Endothelial cell of umbilical vein (primary cell): ENCODE data around the gene FOXM1. TPM values are rescaled to one million over a fixed set of nuclear protein-coding genes. Genes with fewer than 3 reads are reported as not detected.

ENCODE experiments used
- BruUV-seq: library from RNA; stranded (reverse); fragments of 400-500 nt; replicated peaks from 2 replicates; lab custom pipeline; 2021; lab: Mats Ljungman, UMichigan
- CTCF ChIA-PET: fragments of 300-600, 350-600 bp; sonication (Branson Sonifier 250); formaldehyde crosslinking; loops from one replicate; lab custom pipeline; 2021; ENCODE audit warnings: antibody characterized with exemption, inconsistent platforms; lab: Charles Lee
- POLR2A ChIA-PET: fragments of 300-600, 350-600 bp; sonication (Branson Sonifier 250); formaldehyde crosslinking; loops from one replicate; lab custom pipeline; 2021; ENCODE audit warnings: antibody characterized with exemption, inconsistent platforms; lab: Charles Lee
- DNase-seq: peaks from one replicate; pipeline ENCODE4 v3.0.0-alpha.2; 2011; ENCODE audit warnings: low read depth, low spot score
- FAIRE-seq: peaks from 2 replicates; lab custom pipeline; 2011; peaks lifted over from hg19 to GRCh38; lab: Jason Lieb, UNC
- H2AFZ ChIP-seq: 2 replicates; pipeline ENCODE4 v1.6.0; 2012; ENCODE audit warnings: low read depth, low read length, control low read depth, inconsistent platforms
- H3K27ac ChIP-seq: 2 replicates; pipeline ENCODE4 v1.5.1; 2011; ENCODE audit warnings: low read depth, mild to moderate bottlenecking, control low read depth, low read length, moderate library complexity; ENCODE audit not compliant: insufficient read depth
- H3K27me3 ChIP-seq, 2 experiments: 2 replicates each; pipeline versions ENCODE4 v1.6.0 to v1.6.1; 2011; ENCODE audit warnings: low read length in 2 of 2, mixed read lengths in 1 of 2; ENCODE audit not compliant: control insufficient read depth in 2 of 2, insufficient read depth in 2 of 2
- H3K36me3 ChIP-seq, 2 experiments: 2 replicates in 1 of 2; 3 replicates in 1 of 2; pipeline ENCODE4 v1.5.1; 2011; ENCODE audit warnings: low read length in 2 of 2, mild to moderate bottlenecking in 1 of 2, moderate library complexity in 1 of 2; ENCODE audit not compliant: control insufficient read depth in 2 of 2, insufficient read depth in 2 of 2; ENCODE audit errors: extremely low read depth in 1 of 2
- H3K4me1 ChIP-seq: 3 replicates; pipeline ENCODE4 v1.5.1; 2011; ENCODE audit warnings: mild to moderate bottlenecking, low read length; ENCODE audit not compliant: control insufficient read depth, insufficient read depth; ENCODE audit errors: extremely low read depth
- H3K4me2 ChIP-seq: 2 replicates; pipeline ENCODE4 v1.6.1; 2011; ENCODE audit warnings: low read length, control low read depth, mixed read lengths; ENCODE audit not compliant: insufficient read depth
- H3K4me3 ChIP-seq, 3 experiments: fragments of 200-600 bp in 1 of 3; sonication (generic), shearing (Covaris generic) in 1 of 3; replicated peaks in 1 of 3; 2 replicates each; pipeline ENCODE4 v1.5.1; 2011 to 2016; ENCODE audit warnings: control low read depth in 3 of 3, low read length in 3 of 3, mild to moderate bottlenecking in 2 of 3, inconsistent platforms in 1 of 3, low read depth in 1 of 3, moderate library complexity in 1 of 3; ENCODE audit not compliant: insufficient read depth in 1 of 3
- H3K79me2 ChIP-seq: 2 replicates; pipeline ENCODE4 v1.6.0; 2012; ENCODE audit warnings: low read length, inconsistent platforms; ENCODE audit not compliant: control insufficient read depth, insufficient read depth
- H3K9ac ChIP-seq: replicated peaks from 2 replicates; pipeline ENCODE3; 2011; ENCODE audit warnings: low read length, control low read depth; ENCODE audit not compliant: insufficient read depth; ENCODE audit errors: extremely low read depth
- H3K9me1 ChIP-seq: replicated peaks from 3 replicates; pipeline ENCODE4 v1.6.0; 2011; ENCODE audit warnings: mild to moderate bottlenecking, low read length; ENCODE audit not compliant: control insufficient read depth, insufficient read depth; ENCODE audit errors: extremely low read depth
- H3K9me3 ChIP-seq: replicated peaks from 2 replicates; pipeline ENCODE4 v1.5.1; 2012; ENCODE audit warnings: low read length, inconsistent platforms; ENCODE audit not compliant: control insufficient read depth, insufficient read depth
- H4K20me1 ChIP-seq: replicated peaks from 2 replicates; pipeline ENCODE3; 2011; ENCODE audit warnings: mild to moderate bottlenecking, low read length; ENCODE audit not compliant: control insufficient read depth, insufficient read depth; ENCODE audit errors: extremely low read depth
- EZH2 ChIP-seq: IDR thresholded peaks from 2 replicates; pipeline ENCODE4 v1.6.1; 2012; ENCODE audit warnings: borderline replicate concordance, low read depth, mild to moderate bottlenecking, moderate library complexity, low read length, inconsistent platforms; ENCODE audit not compliant: severe bottlenecking
- FOS ChIP-seq: IDR thresholded peaks from 2 replicates; pipeline ENCODE4 v1.6.1; 2011; ENCODE audit warnings: mild to moderate bottlenecking, low read length, moderate library complexity, borderline replicate concordance; ENCODE audit not compliant: insufficient read depth
- GATA2 ChIP-seq: IDR thresholded peaks from 2 replicates; pipeline ENCODE4 v1.7.0; 2011; ENCODE audit warnings: low read depth, mild to moderate bottlenecking, moderate library complexity, mixed read lengths, low read length; ENCODE audit not compliant: insufficient read length, insufficient read depth
- JUN ChIP-seq: IDR thresholded peaks from 2 replicates; pipeline ENCODE4 v1.6.1; 2011; ENCODE audit warnings: borderline replicate concordance, low read depth; ENCODE audit not compliant: insufficient read length, insufficient read depth
- MYC ChIP-seq: IDR thresholded peaks from one replicate; pipeline ENCODE4 v1.6.1; 2011; ENCODE audit warnings: mild to moderate bottlenecking, low read depth, low read length
- POLR2A ChIP-seq: IDR thresholded peaks from 2 replicates; pipeline ENCODE4 v1.6.1; 2012; ENCODE audit warnings: low read depth, mild to moderate bottlenecking, control low read depth, low read length
- POLR2AphosphoS5 ChIP-seq: IDR thresholded peaks from 2 replicates; pipeline ENCODE4 v1.6.1; 2012; ENCODE audit warnings: low read depth, mild to moderate bottlenecking, control low read depth, low read length, moderate library complexity; ENCODE audit not compliant: insufficient read depth
- dilution Hi-C: fragments of 300-500 bp; cut with MboI; formaldehyde crosslinking; loops from one replicate; pipeline ENCODE4 v1.15.0; 2019; ENCODE audit warnings: low sequenced_read_pairs; ENCODE audit not compliant: extremely low pct_ligation_motif_present
- intact Hi-C: fragments of 100-400 bp; cut with micrococcal nuclease; formaldehyde crosslinking; loops from one replicate; pipeline ENCODE4 v1.10.0; 2022
- polyA plus RNA-seq, 4 experiments: library from polyadenylated mRNA; depleted of rRNA in 3 of 4; stranded (reverse) in 3 of 4; unstranded in 1 of 4; fragments of >200 nt; gene quantifications; 2 replicates each; pipeline versions ENCODE4 v1.2.1 to v1.2.3, GENCODE V29; 2011 to 2012; ENCODE audit warnings: missing spikeins in 1 of 4
- total RNA-seq: library from RNA; stranded (reverse); gene quantifications from 2 replicates; pipeline ENCODE4 v1.2.3, GENCODE V29; 2021
- TF ChIP-seq, protein P1 (sequence below), 2 donors: IDR thresholded peaks; 1 replicate in 1 of 2; 2 replicates in 1 of 2; pipeline ENCODE4 v1.5.1; 2011; ENCODE audit warnings: low read length in 2 of 2, mild to moderate bottlenecking in 2 of 2, moderate library complexity in 2 of 2, control low read depth in 1 of 2, inconsistent platforms in 1 of 2, low read depth in 1 of 2; ENCODE audit not compliant: insufficient read depth in 1 of 2; ENCODE audit errors: extremely low read depth in 1 of 2
- TF ChIP-seq, protein P2 (sequence below): IDR thresholded peaks from 2 replicates; pipeline ENCODE4 v1.6.1; 2011; ENCODE audit not compliant: insufficient read depth, insufficient read length

The FOXM1 gene
- total and polyA plus RNA-seq, 2 donors (not counting 3 experiments of a cell fraction or from before 2014, with no cell fraction given), result 43.5 to 136 TPM

DNA sequence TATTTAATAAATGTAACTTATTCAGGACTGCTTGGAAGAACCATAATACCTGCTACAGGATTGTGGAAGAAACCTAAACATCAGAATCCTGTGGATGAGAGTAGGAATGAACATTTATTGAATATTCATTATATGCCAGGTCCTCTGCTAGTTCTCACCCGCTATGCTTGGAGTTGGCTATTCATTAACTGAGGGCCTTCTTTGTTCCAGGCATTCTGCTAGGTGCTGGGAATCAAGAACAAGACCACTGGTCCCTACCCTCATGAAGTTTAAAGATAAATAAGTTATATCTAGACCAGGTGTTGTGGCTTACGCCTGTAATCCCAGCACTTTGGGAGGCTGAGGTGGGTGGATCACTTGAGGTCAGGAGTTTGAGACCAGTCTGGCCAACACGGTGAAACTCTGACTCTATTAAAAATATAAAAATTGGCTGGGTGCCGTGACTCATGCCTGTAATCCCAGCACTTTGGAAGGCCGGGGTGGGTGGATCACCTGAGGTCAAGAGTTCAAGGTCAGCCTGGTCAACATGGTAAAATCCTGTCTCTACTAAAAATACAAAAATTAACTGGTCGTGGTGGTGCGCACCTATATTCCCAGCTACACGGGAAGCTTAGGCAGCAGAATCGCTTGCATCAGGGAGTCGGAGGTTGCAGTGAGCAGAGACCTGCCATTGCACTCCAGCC, 9.9 kb upstream of the FOXM1 start:
- ChIA-PET CTCF (interaction anchor here (0.7 to 5.5 kb wide), 6 partner anchors 9 to 568 kb away, joined by 3 to 91 read pairs (median 9); no protein-coding TSS in a partner anchor), POLR2A (interaction anchor here (0.6 kb wide), 1 partner anchor 74 kb away, joined by 3 read pairs; no protein-coding TSS in a partner anchor)
- Histone ChIP-seq H3K79me2 (peaks cover 14% of the 10 kb centered on the region), H3K27me3 (no peaks in the 10 kb centered on the region), H3K36me3 (peaks cover 3% of the 10 kb centered on the region in 2 experiments), H3K4me2 (no peak overlapping the region), H3K4me3 (no peak overlapping the region), H3K27ac (no peak overlapping the region), H3K9ac (no peak overlapping the region), H3K9me1 (no peaks in the 10 kb centered on the region), H2AFZ (no peak overlapping the region), H3K4me1 (peaks cover 7% of the 10 kb centered on the region), H4K20me1 (no peaks in the 10 kb centered on the region), H3K9me3 (no peaks in the 10 kb centered on the region)
- intact Hi-C loops (no loop called here), dilution Hi-C loops (no loop called here)
- no peak for TF ChIP-seq EZH2
- no peak for TF ChIP-seq GATA2
- no peak for TF ChIP-seq POLR2A
- TF ChIP-seq MYC, result no peak
- TF ChIP-seq, protein P1, sequence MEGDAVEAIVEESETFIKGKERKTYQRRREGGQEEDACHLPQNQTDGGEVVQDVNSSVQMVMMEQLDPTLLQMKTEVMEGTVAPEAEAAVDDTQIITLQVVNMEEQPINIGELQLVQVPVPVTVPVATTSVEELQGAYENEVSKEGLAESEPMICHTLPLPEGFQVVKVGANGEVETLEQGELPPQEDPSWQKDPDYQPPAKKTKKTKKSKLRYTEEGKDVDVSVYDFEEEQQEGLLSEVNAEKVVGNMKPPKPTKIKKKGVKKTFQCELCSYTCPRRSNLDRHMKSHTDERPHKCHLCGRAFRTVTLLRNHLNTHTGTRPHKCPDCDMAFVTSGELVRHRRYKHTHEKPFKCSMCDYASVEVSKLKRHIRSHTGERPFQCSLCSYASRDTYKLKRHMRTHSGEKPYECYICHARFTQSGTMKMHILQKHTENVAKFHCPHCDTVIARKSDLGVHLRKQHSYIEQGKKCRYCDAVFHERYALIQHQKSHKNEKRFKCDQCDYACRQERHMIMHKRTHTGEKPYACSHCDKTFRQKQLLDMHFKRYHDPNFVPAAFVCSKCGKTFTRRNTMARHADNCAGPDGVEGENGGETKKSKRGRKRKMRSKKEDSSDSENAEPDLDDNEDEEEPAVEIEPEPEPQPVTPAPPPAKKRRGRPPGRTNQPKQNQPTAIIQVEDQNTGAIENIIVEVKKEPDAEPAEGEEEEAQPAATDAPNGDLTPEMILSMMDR (IDR thresholded peaks at IDR 0.05; ENCODE audit: extremely low read depth in 1 of 2, insufficient read depth in 1 of 2, low read depth in 1 of 2, low read length in 2 of 2), result no peak
- no peak for TF ChIP-seq POLR2AphosphoS5
- TF ChIP-seq, protein P2, sequence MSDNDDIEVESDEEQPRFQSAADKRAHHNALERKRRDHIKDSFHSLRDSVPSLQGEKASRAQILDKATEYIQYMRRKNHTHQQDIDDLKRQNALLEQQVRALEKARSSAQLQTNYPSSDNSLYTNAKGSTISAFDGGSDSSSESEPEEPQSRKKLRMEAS, result no peak
- no peak for TF ChIP-seq FOS
- TF ChIP-seq JUN, result no peak
- DNase-seq (no peak), FAIRE-seq (no peak)
- BruUV-seq, result no TSS peak
